T-helper 2 cell (primary cell): Measurements from ENCODE around the gene PLAAT3.
"Not testable (repeated sequence)": the region's sequence is repeated elsewhere in the genome, so short reads cannot be mapped to it uniquely, and the experiment has no call there.

Experiments
- DNase-seq, 5 experiments: peaks; one replicate each; pipeline versions ENCODE4 v3.0.0 to v3.0.0-alpha.2; 2012 to 2022
- total RNA-seq, 2 donors: gene quantifications; one replicate each; lab custom pipeline; 2026; lab: John Stamatoyannopoulos, UW

PLAAT3 gene
- total RNA-seq: 1.2 to 2.0 reads per million in 2 donors

- peak in 3 of 5 experiments; percentile 16 to 48 (median 18) for DNase-seq
These were observed at the start of gene PLAAT3 for GRCh38 chr11:63614136-63614671. Gene PLAAT3, minus strand, starts transcription at chr11:63614433. Its CDS starts 419 bp downstream, at chr11:63614014.

- DNase-seq: no peak
These were observed 49.6 kb upstream of the PLAAT3 start for GRCh38 chr11:63663809-63664208.

- DNase-seq: no peak
These were observed 46.7 kb upstream of the PLAAT3 start for GRCh38 chr11:63660972-63661371.

GRCh38 chr11:63652671-63653070 is 38.4 kb upstream of the PLAAT3 start:
- DNase-seq: peak in 1 of 5 experiments; percentile 44

- no peak for DNase-seq
These were observed 29.0 kb upstream of the PLAAT3 start for GRCh38 chr11:63643205-63643604.

- no peak for DNase-seq
These were observed 27.5 kb upstream of the PLAAT3 start for GRCh38 chr11:63641727-63642126.

GRCh38 chr11:63639199-63639832 is 25.1 kb upstream of the PLAAT3 start:
- peak in 1 of 5 experiments; percentile 25 for DNase-seq

- DNase-seq: not testable (repeated sequence)
These were observed 24.2 kb upstream of the PLAAT3 start for GRCh38 chr11:63638436-63638835.

- peak; percentile 15 to 63 (median 50) for DNase-seq
These were observed 21.7 kb upstream of the PLAAT3 start for GRCh38 chr11:63635762-63636465.

- DNase-seq: no peak
These were observed 15.2 kb upstream of the PLAAT3 start for GRCh38 chr11:63629426-63629825.

- DNase-seq: no peak
These were observed 9.4 kb upstream of the PLAAT3 start for GRCh38 chr11:63623513-63624140.

GRCh38 chr11:63622323-63622722 is 8.1 kb upstream of the PLAAT3 start:
- DNase-seq: no peak

- DNase-seq: peak in 1 of 5 experiments; percentile 13
These were observed 6.8 kb upstream of the PLAAT3 start for GRCh38 chr11:63621071-63621470.

GRCh38 chr11:63619967-63620366 is 5.7 kb upstream of the PLAAT3 start:
- no peak for DNase-seq

- not testable (repeated sequence) for DNase-seq
These were observed 3.5 kb upstream of the PLAAT3 start for GRCh38 chr11:63617686-63618085.

- DNase-seq: no peak
These were observed 2.7 kb upstream of the PLAAT3 start for GRCh38 chr11:63616953-63617352.

- peak in 3 of 5 experiments; percentile 18 to 56 (median 37) for DNase-seq
These were observed 607 bp downstream of the PLAAT3 start for GRCh38 chr11:63613517-63614135.

GRCh38 chr11:63612181-63612580 is 2.1 kb downstream of the PLAAT3 start:
- no peak for DNase-seq

GRCh38 chr11:63611395-63611747 is 2.9 kb downstream of the PLAAT3 start:
- no peak for DNase-seq

- no peak for DNase-seq
These were observed 3.4 kb downstream of the PLAAT3 start for GRCh38 chr11:63610604-63611394.

- DNase-seq: no peak
These were observed 4.2 kb downstream of the PLAAT3 start for GRCh38 chr11:63609971-63610580.

GRCh38 chr11:63609536-63609935 is 4.7 kb downstream of the PLAAT3 start:
- DNase-seq: no peak
